ENCODE results near the gene MYOF.
"Not testable (repeated sequence)": the region's sequence is repeated elsewhere in the genome, so short reads cannot be mapped to it uniquely, and the experiment has no call there.

The MYOF gene

DNA sequence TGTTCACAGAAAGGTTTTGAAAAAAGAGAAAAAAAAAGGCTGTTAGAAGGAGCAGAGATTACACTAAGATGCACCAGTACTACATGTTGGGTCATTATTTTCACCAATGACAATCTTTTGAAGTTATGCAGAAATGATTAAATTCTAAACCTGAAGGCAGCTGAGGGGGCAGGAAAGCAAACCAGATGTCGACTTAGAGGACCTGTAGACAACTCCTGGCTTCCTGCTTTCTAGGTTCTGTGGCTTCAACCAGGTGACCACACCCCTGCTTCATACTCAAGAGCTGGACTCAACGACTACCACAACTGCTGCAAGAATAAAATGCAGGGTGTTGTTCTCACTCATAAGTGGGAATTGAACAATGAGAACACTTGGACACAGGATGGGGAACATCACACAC is 30.0 kb downstream of the MYOF start:
- DNase-seq: no peak

DNA sequence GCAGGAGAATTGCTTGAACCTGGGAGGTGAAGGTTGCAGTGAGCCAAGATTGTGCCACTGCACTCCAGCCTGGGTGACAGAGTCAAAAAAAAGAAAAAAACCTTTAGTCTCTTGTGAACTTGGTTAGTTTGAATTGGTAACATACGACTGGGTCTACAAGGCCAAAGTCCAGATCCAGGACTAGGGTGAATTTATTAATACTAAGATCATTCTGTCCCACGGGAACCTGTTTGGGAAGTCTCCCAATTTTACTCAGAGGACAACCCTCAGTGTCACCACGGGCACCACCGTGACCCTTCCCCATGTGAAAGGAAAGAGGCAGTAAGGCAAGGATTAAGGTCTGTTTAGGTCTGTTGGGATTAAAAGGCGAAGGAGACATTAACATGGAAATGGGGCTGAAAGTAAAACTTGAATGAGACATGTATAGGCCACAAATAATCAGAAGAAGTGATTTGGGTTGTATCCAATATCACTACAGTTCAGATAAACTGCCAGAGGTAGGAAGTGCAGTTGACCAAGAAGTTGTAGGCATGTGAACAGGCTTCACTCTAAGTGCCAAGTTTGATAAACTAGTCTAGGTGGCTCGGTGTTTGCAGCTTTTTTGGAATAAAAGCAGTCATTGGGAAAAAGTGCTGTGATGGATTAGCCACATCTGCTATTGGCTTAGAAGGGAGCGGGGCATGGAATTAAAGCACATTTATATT is 30.7 kb downstream of the MYOF start:
- DNase-seq: no peak

DNA sequence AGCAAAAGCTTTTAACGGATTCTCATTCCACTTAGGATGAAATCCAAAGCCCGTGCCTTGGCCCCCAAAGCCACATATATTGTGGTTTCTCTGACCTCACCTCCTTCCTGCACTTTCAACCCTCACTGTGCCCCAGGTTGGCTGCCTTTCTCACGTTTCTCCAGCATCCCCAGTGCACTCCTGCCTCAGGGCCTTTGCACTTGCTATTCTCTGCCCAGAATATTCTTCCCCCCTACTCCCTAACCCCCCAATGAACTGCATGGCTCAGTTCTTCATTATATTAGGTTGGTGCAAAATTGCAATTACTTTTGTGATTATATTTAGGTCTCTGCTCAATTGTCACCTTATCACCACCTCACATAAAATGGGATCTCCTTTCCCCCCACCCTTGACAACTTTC is 34.2 kb downstream of the MYOF start:
- no peak for DNase-seq

DNA sequence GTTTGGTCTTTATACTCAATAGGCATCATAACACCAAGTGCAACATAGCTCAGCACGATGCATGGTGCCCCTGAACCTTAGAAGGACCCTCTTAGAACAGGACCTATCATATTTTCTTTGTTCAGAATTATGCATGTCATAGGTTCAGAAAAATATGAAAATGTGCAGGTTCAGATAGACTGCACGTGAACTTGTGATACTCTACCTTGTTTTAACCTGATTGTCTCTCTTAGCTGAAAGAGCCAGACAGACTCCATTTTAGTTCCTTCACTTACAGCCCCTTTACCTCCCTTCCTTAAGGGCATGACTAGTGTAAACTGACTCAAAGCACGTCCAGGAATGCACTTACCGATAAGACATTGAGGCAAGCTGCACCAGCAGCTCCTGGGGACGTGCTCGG is 35.1 kb downstream of the MYOF start:
- DNase-seq: no peak

DNA sequence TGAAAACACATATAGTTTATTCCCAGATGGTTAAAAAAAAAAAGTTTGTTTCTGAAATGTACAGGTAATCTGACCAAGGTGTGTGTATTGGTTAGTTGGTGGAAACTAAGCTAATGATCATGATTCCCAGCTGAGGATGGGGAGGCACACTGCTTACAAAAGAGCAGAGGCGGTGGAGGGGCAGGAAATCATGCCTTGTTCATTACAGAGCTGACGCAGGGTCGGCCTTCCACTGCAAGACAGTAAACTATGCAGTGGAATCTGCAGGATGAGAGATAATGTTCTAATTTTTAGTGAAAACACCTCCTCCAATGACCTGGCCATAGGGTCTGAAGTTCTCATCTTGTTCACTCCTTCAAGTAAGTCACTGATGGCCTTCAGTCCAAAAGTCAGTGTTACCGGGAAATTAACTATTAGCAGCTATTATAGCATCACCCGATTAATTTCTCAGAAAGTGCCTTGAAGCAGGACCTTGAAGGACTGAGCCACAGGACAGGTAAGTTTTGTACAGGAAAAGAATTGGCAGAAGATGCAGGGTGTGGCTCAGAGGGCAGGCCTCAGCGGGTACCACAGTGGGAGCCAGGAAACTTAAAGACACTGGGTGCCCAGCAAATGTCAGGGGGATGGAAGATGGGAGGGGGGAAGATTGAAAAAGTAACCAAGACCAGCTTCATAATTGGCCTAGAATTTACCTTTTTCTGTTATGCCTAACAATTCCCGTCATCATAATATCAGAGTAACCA is 36.0 kb downstream of the MYOF start:
- no peak for DNase-seq

DNA sequence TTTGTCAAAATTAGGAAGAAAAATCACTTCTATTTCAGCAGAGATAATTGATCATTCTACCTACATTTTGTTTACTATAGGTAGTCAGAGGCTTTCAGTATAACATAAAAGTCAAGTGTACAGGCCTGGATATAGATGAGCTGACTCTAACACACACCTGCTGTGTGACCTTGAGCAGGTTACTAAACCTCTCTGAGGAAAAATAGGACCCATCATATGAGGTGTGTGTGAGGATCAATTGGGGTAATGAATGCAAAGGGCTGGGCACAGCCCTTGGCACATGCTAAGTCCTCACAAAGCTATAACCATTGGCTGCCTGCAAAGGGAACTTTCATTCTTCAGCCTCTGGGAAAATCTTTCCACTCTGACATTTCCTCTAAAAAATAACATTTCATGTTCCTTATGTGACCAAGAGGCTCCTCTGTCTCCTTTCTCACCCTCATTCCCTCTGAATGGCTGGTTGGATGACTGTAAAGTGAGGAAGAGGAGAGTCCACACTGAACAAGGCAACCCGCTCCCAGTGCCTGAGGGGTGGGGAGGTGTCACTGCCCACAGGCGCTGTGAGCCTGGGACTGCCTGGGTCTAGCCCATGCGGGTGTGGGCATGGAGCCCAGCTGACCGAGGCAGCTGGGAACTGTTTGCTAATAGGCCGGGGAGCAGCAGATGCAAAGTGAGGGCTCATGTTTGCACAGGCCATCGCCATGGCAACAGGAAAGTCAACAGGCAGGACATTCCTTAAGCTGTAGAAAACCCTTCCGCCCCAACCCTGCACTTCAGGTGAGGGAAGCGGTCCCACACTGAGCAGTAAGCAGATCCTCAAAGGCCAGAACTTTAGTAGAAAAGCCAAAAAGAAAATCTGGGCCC is 36.8 kb downstream of the MYOF start:
- DNase-seq: peak; percentile 16

DNA sequence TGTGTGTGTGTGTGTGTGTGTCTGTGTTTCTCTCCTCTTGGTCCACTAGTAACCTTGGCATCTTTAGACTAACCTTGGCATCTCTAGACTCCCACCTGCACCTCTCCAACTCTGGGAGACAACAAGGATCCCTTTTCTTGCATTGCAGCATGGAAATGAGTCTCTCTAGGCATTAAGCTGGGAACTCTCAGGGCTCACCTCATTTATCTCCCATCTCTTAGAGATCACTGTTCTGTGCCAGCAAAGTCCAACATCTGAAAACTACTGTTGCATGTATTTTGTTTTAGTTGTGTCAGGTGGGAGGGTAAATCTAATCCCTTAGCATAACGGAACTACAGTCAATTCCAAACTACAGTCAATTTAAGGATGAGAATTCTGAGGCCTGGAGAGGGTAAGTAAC is 38.7 kb downstream of the MYOF start:
- no peak for DNase-seq

DNA sequence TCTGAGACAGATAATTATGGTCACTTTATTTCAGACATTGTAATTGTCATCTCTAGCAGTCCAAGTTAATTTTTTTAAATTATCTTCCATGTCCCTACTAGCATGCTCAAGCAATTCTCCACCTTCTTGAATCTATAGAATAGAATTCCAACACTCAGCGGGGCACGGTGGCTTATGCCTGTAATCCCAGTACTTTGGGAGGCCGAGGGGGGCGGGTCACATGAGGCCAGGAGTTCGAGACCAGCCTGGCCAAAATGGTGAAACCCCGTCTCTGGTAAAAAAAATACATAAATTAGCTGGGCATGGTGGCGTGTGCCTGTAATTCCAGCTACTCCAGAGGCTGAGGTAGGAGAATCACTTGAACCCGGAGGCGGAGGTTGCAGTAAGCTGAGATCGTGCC is 39.4 kb downstream of the MYOF start:
- not testable (repeated sequence) for DNase-seq

DNA sequence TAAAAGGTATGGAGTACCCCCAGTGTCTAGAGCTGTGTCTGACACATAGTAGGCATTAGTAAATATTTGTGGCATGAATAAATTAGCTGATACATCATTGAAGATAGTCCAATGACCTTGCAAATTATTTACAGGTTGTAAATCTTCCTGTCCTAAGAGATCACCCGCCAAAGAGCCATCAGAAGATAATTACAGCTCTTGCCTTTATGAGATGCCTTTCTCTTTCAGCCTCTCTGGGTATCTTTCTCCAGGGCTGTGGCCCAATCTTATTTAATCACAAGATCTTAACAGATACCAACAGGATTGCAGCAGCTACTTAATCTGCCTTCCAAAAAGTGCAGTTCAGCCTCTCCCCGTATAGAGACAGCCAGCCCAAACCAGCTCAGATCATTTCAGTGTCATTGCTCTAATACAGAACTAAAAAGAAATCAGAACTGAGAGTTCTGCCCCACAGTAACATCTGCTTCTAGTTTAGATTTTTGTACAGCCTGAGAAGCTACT is 41.5 kb downstream of the MYOF start:
- no peak for DNase-seq

DNA sequence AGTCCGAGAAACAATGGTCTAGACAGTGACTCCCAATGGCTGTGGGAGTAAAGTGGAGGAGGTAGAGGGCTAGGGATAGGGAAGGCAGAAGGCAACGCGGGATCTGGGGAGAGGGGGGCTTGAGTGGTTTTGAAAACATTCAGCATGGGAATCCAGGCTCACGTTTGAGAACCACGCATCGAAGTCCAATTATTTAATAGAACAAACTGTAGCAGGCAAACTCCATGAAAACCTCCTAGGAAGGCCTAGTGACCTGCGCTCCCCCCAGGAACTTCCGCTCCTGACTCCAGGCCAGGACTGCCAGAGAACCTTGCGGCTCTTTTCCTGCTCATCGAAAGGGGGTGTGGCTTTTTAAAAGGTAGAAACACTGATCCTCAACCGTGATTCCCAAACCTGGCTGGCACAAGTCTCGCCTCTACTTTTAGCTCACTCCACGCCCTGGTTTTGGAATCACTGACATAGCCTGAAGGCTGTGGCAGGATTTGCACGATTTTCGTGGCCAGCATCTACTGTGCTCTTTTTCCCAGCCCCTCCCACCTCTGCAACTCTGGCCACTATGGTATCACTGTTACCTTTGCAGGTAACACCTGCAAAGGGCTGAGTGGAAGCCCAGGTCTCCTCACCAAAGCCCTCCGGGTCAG is 43.4 kb downstream of the MYOF start:
- DNase-seq: no peak

DNA sequence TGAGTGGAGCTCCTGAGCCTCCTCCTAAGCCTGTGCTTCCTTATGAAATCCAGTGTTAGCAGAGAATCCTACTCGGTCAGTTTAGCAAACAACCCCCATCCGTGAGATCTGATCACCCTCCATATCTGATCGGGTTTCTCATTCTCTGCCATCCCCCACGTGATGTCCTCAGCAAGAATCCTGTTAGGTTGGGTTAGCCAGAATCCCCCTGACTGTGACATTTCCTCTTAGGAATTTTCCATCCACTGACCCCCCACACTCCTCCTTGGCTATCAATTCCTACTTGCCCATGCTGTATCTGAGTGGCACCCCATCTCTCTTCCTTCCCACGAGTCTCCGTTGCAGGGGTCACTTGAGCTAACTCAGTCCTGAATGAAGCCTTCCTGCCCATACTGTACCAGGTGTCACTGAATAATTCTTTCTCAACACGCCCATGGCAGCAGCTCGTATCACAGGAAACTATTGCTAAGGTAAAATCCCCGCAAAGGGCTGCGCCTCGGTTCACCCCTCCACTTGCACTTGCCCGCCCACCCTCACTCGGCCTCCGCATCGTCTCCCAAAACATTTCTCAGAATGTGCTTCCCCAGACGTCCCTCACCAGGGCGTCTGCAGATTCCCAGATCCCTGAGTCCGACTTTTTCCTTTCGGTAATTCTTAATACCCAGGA is 44.1 kb downstream of the MYOF start:
- DNase-seq: no peak

DNA sequence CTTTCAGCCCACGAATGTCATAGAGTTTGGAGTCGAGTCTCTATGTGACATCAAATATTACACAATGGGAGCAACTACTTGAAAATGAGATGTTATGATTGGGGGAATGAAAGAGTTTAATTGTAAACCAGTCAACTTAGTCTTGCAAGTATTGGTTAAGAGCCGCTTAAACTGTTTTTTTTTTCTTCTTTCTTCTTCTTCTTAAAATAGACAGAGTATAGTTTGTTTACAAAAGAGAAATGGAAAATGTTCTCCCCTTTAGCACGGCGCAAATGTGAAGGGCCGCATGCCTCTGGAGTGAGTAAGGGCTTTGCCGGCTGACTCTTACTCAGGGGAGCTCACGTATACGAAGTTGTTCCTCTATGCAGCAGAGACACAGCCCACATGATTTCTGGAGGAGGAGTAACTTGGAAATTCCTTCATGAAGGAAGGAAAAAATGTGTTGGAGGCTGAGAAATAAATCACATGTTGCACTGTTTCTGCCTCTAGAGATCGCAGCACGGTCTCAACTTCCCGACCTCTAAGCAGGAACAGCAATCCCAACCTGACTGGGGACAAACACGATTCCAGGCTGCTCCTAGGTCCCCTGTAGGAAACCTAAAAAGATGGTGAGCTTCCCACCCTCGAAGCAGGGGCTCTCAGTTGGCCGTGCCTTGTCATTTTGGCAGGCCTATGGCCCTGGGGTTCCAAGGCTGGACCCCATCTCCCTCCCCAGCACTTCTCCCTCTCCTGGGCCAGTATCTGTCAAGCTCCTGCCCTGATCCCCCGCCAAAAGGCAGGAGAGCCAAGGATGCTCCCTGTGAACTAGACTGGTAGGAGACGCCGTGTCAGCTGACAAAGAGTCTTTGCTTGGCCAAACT is 44.8 kb downstream of the MYOF start:
- DNase-seq: peak; percentile 36

DNA sequence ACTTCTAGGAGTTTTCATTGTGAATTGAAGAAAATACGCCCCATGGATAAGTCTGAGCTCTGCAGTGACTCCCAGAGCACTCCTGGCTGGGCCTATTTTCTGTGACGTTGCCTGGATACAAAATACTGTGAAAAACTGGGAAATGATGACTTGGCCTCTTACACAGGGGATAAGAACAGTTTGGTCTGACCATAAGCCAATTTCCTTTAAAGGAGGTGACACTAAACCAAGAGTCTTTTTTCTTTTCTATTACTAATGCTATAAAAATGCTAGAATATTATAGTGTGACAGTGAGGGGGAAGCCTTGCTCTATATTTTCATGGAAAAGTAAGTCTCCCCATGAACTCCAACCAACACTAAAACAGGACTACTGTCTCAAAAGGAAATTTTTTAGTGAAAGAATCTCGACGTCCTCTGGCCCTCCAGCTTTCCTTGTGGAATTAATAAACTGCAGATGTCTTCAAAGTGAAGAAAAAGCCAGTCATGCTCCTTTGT is 45.5 kb downstream of the MYOF start:
- DNase-seq: peak; percentile 26

DNA sequence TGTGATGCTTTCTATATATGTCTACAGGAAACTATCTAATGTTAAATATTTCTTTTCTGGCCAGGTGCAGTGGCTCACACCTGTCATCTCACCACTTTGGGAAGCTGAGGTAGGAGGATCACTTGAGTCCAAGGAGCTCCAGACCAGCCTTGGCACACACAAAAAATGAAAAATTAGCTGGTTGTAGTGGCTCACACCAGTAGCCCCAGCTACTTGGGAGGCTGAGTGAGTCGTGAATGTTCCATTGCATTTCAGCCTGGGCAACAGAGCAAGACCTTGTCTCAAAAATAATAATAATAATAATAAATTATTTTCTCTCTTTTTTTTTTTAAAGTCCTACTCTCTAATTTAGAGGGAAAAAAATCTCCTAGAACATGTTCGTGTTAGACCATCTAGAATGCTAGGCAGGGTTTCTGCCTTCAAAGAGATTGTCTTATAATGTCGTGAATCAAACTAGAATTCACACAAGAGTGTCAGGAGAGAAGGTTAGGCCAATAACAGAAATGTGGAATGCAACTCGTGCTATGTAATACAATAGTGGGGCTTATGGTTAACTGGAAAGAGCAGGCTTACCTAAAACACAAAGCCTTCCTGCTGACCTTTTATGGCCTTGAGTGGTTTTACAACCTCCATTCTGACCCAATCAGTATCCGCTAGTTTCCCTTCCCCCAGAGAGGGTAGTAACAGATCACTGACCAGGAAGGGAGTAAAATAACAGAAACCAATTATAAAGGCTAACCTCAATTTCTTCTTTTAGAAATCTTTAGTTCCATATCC is 46.3 kb downstream of the MYOF start:
- peak; percentile 95 for DNase-seq

DNA sequence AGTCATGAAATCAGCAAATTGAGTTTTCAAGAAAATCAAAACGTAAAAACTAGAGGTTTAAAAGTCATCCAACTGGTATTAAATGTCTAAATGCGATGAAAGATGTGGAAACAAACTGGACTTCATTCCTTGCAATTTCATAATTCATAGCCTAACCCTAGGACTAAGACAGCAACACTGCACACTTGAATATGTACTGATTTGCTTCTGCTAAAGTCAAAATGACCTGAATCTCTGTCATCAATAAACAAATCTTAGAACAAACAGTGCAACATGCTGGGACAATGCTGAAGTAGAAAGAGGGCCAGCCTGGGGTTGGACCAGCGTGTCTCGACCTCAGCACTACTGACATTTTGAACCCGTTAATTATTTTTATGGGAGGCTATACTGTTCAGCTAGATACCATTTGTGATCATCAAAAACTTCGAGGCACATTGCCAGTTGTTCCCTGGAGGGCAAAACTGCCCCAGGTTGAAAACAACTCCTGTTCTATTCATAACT is 47.1 kb downstream of the MYOF start:
- no peak for DNase-seq

DNA sequence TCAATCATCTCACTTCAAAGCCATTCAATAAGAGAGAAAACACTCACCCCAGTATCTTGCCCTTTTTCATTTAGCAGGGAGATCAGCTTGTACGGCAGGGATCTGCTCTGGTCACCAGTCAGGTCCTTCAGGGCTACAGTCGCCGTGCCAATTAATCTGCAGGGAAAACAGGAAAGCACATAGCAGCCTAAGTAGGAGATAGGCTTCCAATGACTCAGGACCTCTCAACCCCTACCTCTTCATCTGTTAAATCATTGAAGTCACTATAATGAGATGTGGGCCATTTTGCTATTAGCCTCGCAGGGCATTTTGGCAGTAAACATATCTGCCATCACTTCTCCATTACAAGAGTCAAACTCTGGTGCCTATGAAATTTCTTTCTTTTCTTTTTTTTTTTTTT is 50.8 kb downstream of the MYOF start:
- DNase-seq: no peak

DNA sequence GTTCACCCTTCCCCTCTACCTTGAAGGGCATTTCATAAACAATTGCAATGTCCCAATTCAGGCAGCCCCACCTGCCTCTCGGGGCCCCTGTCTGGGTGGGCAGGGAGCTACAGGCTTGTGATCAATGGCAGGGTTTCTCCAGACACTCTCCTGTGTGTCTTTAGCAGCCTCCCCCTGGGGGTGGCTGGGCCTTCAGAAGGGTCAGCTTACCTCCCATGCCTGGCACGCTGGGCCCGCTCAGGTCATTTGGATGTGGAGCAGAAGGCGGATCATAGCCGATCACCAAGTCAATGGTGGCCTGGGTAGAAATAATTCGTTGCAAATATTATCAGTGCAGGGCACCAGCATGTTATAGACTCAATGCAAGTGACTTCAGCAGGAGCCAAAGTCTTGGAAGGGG is 56.3 kb downstream of the MYOF start:
- no peak for DNase-seq

DNA sequence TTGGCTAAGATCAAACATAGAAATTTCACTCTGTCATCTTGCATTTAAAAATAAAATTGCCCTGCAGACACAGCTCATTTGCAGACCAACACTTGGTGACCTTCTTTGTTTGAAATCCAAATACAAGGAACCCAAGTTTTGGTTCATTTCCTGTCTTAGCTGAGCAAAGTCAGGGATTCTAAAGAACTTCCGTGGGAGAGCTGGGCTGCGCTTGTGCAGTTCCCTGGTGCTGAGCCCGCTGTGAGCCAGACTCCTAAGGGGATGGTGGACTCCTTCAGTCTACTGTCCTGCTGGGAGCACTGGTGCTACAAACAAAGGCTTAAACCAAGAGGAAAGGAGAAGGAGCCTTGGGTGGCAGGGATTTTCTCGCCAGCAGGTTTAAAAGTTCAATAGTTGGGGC is 60.0 kb downstream of the MYOF start:
- no peak for DNase-seq

DNA sequence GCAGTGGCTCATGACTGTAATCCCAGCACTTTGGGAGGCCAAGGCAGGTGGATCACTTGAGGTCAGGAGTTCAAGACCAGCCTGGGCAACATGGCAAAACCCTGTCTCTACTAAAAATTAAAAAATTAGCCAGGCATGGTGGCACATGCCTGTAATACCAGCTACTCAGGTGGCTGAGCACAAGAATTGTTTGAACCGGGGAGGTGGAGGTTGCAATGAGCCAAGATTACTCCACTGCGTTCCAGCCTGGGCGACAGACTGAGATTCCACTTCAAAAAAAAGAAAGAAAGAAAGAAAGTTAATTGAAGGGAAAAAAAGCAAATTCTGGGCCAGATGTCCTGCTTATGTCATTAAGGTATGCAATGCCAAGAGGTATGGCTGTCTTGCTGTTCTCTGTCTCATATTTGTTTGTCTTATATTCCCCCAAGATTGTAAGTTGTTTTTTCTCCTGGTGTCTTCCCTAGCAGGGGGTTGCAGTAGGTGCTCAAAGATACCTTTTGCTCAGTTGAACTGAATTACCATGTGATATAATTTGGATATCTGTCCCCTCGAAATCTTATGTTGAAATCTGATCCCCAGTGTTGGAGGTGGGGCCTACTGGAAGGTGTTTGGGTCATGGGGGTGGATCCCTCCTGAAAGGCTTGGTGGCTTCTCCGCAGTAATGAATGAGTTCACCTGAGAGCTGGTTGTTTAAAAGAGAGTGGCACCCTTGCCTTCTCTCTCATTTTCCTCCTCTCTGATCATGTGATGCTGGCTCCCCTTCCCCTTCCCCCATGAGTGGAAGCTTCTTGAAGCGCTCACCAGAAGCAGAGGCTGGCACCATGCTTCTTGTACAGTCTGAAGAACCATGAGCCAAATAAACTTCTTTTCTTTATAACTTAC is 60.9 kb downstream of the MYOF start:
- no peak for DNase-seq
